Upper lobe of right lung (tissue), 1 donor: ENCODE data around the gene CPLX3. TPM values are rescaled to one million over a fixed set of nuclear protein-coding genes. Genes with fewer than 3 reads are reported as not detected.

Experiments used
- ATAC-seq: fragments of 200-7000 bp; cut with Tn5 transposase; one replicate; pipeline ENCODE4 v1.9.1; 2020; ENCODE audit warnings: mild to moderate bottlenecking, moderate library complexity
- DNase-seq: peaks from one replicate; pipeline ENCODE4 v3.0.0-alpha.2; 2020
- H3K27ac ChIP-seq: fragments of 200-600 bp; one replicate; pipeline ENCODE4 v1.8.0; 2022
- H3K27me3 ChIP-seq: fragments of 200-600 bp; one replicate; pipeline ENCODE4 v1.8.0; 2022; ENCODE audit warnings: mild to moderate bottlenecking
- H3K36me3 ChIP-seq: fragments of 200-600 bp; one replicate; pipeline ENCODE4 v1.8.0; 2022
- H3K4me1 ChIP-seq: fragments of 200-600 bp; one replicate; pipeline ENCODE4 v1.8.0; 2022
- H3K4me3 ChIP-seq: fragments of 200-600 bp; one replicate; pipeline ENCODE4 v1.8.0; 2022; ENCODE audit warnings: mild to moderate bottlenecking
- H3K9me3 ChIP-seq: fragments of 200-600 bp; one replicate; pipeline ENCODE4 v1.8.0; 2022
- intact Hi-C: fragments of 100-400 bp; cut with DNase I; formaldehyde crosslinking; loops from one replicate; pipeline ENCODE4 v1.11.0; 2022
- total RNA-seq: library from RNA; stranded (reverse); fragmentation: NEBNext Ultra II Directional; extraction: Animal tissue kit (Norgen Biotek cat#: 25700); gene quantifications from one replicate; pipeline ENCODE4 v1.2.1, GENCODE V29; 2021
- TF ChIP-seq, protein P1 (sequence below): fragments of 200-600 bp; IDR thresholded peaks from one replicate; pipeline ENCODE4 v1.8.0; 2022; ENCODE audit warnings: antibody characterized with exemption
- donor health status: DM: no; HTN: yes; CAD: no; lungs with severe emphysema.

The CPLX3 gene
- total RNA-seq, 1 donor from 2014 or later: not detected

DNA sequence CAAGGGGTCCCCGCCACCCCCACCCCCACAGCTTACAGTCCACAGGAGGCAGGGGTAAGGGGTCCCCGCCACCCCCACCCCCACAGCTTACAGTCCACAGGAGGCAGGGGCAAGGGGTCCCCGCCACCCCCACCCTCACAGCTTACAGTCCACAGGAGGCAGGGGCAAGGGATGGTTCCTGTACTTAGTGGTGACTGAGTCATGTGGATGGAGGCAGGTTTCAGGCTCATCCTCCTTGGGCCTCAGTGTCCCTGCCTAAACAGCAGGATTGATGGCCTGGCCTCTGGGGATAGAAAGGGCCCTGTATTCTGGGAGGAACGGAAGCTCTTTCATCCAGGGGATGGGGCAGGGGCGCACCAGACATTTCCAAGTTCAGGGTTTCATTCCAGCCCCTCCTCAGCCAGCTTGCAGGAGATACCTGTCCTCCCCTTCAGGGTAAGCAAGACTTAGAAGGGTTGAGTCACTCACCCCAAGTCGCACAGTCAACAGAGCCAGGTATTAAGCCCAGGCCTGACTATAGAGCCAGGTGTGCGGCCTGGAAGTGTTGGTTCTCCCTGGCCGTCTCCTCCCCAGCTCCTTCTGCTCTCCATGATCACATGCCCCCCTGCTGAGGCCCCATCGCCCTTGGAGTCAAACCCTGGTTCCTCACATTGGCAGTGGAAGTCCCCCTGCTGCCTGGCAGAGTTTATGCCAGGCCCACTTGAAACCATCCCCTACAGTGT, 32.0 kb upstream of the CPLX3 start:
- ATAC-seq: no peak
- TF ChIP-seq, protein P1, sequence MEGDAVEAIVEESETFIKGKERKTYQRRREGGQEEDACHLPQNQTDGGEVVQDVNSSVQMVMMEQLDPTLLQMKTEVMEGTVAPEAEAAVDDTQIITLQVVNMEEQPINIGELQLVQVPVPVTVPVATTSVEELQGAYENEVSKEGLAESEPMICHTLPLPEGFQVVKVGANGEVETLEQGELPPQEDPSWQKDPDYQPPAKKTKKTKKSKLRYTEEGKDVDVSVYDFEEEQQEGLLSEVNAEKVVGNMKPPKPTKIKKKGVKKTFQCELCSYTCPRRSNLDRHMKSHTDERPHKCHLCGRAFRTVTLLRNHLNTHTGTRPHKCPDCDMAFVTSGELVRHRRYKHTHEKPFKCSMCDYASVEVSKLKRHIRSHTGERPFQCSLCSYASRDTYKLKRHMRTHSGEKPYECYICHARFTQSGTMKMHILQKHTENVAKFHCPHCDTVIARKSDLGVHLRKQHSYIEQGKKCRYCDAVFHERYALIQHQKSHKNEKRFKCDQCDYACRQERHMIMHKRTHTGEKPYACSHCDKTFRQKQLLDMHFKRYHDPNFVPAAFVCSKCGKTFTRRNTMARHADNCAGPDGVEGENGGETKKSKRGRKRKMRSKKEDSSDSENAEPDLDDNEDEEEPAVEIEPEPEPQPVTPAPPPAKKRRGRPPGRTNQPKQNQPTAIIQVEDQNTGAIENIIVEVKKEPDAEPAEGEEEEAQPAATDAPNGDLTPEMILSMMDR: no peak
- no peak for DNase-seq
- Histone ChIP-seq H3K9me3 (no peaks in the 10 kb centered on the region), H3K4me1 (peaks cover 44% of the 10 kb centered on the region), H3K27ac (no peak overlapping the region), H3K27me3 (no peaks in the 10 kb centered on the region), H3K36me3 (peaks cover 11% of the 10 kb centered on the region), H3K4me3 (no peak overlapping the region)
- intact Hi-C loops: no loop called here

- Histone ChIP-seq H3K27me3 (no peaks in the 10 kb centered on the region), H3K4me3 (no peak overlapping the region), H3K36me3 (peaks cover 16% of the 10 kb centered on the region), H3K4me1 (peaks cover 44% of the 10 kb centered on the region), H3K9me3 (no peaks in the 10 kb centered on the region), H3K27ac (no peak overlapping the region)
- TF ChIP-seq, protein P1: no peak
- ATAC-seq: no peak
- no peak for DNase-seq
- intact Hi-C loops: no loop called here
These were observed 31.5 kb upstream of the CPLX3 start for GRCh38 chr15:74794970-74795349.

DNA sequence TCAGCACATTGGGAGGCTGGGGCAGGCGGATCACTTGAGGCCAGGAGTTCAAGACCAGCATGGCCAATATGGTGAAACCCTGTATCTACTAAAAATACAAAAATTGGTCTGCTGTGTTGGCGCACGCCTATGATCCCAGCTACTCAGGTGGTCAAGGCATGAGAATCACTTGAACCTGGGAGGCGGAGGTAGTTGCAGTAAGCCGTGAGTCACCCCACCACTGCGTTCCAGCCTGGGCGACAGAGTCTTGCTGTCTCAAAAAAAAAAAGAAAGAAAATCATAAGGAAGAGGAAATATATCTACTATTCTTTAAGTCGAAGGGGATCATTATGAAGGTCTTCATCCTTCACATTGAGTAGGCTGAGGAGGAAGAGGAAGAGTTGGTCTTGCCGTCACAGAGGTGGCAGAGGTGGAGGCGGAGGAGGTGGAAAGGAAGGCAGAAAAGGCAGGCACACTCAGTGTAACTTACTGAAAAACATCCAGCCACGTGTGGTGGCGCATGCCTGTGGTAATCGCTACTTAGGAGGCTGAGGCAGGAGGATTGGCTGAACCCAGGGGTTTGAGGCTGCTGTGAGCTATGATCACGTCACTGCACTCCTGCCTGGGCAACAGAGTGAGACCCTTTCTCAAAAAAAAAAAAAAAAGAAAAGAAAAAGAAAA, 30.3 kb upstream of the CPLX3 start:
- Histone ChIP-seq H3K36me3 (peaks cover 27% of the 10 kb centered on the region), H3K9me3 (no peaks in the 10 kb centered on the region), H3K4me3 (no peak overlapping the region), H3K27me3 (no peaks in the 10 kb centered on the region), H3K4me1 (peaks cover 36% of the 10 kb centered on the region), H3K27ac (no peak overlapping the region)
- intact Hi-C loops: no loop called here
- ATAC-seq: no peak
- DNase-seq: no peak
- TF ChIP-seq, protein P1: no peak

- Histone ChIP-seq H3K4me3 (no peak overlapping the region), H3K27ac (no peak overlapping the region), H3K9me3 (no peaks in the 10 kb centered on the region), H3K4me1 (peaks cover 11% of the 10 kb centered on the region), H3K36me3 (peaks cover 51% of the 10 kb centered on the region), H3K27me3 (no peaks in the 10 kb centered on the region)
- TF ChIP-seq, protein P1: no peak
- no peak for ATAC-seq
- no peak for DNase-seq
- intact Hi-C loops: no loop called here
These were observed 27.8 kb upstream of the CPLX3 start for GRCh38 chr15:74798388-74799254.

DNA sequence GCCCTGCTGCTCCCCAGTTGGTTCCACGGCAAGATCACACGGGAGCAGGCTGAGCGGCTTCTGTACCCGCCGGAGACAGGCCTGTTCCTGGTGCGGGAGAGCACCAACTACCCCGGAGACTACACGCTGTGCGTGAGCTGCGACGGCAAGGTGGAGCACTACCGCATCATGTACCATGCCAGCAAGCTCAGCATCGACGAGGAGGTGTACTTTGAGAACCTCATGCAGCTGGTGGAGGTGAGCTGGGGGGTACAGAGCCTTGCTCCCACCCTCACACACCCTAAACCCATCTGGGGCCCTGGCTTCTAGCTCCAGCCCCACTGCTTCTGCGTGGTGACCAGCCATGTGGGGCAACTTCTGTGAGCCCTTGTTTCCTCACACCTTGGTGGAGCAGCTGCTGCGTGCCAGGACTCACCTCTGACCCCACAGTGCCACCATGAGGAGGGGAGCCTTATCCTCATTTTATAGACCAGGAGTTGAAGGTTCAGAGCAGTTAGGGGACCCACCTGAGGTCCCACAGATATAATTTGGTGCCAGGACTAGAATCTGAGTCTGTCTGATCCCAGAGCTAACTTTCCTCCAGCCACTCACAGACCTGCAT, 27.1 kb upstream of the CPLX3 start:
- Histone ChIP-seq H3K4me1 (peaks cover 8% of the 10 kb centered on the region), H3K27me3 (no peaks in the 10 kb centered on the region), H3K4me3 (no peak overlapping the region), H3K9me3 (no peaks in the 10 kb centered on the region), H3K27ac (no peak overlapping the region), H3K36me3 (peaks cover 58% of the 10 kb centered on the region)
- no peak for ATAC-seq
- intact Hi-C loops: no loop called here
- DNase-seq: no peak
- TF ChIP-seq, protein P1: no peak
